IPS-18a (cell line): ENCODE data around the gene NFS1.

ENCODE experiments used
- H3K27ac ChIP-seq: one replicate; pipeline ENCODE4 v1.5.1; 2013; ENCODE audit warnings: low read length
- H3K27me3 ChIP-seq: one replicate; pipeline ENCODE4 v1.6.1; 2013; ENCODE audit warnings: mild to moderate bottlenecking, low read length; ENCODE audit not compliant: control insufficient read depth, insufficient read depth
- H3K36me3 ChIP-seq: one replicate; pipeline ENCODE4 v1.6.1; 2013; ENCODE audit warnings: low read depth, low read length; ENCODE audit not compliant: control insufficient read depth
- H3K4me1 ChIP-seq: one replicate; pipeline ENCODE4 v1.6.1; 2013; ENCODE audit warnings: low read depth, low read length; ENCODE audit not compliant: control insufficient read depth
- H3K4me3 ChIP-seq: one replicate; pipeline ENCODE4 v1.5.1; 2013; ENCODE audit warnings: low read length
- H3K9ac ChIP-seq: one replicate; pipeline ENCODE4 v1.6.1; 2013; ENCODE audit warnings: mild to moderate bottlenecking, low read length, moderate library complexity
- H3K9me3 ChIP-seq: one replicate; pipeline ENCODE4 v1.6.1; 2013; ENCODE audit warnings: low read depth, low read length; ENCODE audit not compliant: control insufficient read depth

NFS1 gene

GRCh38 chr20:35643045-35643444 lies 56.1 kb downstream of the NFS1 start:
- no peaks in the 10 kb centered on the region for H3K4me1 ChIP-seq
- H3K9me3 ChIP-seq, result no peaks in the 10 kb centered on the region
- H3K36me3 ChIP-seq, result no peaks in the 10 kb centered on the region
- no peak overlapping the region for H3K9ac ChIP-seq
- no peak overlapping the region for H3K27ac ChIP-seq
- H3K27me3 ChIP-seq, result no peaks in the 10 kb centered on the region
- no peak overlapping the region for H3K4me3 ChIP-seq

GRCh38 chr20:35641743-35642142 lies 57.4 kb downstream of the NFS1 start:
- H3K4me3 ChIP-seq, result no peak overlapping the region
- H3K4me1 ChIP-seq, result no peaks in the 10 kb centered on the region
- no peaks in the 10 kb centered on the region for H3K27me3 ChIP-seq
- no peak overlapping the region for H3K27ac ChIP-seq
- no peaks in the 10 kb centered on the region for H3K36me3 ChIP-seq
- H3K9ac ChIP-seq, result no peak overlapping the region
- no peaks in the 10 kb centered on the region for H3K9me3 ChIP-seq

- Histone ChIP-seq H3K27ac (no peak overlapping the region), H3K4me1 (no peaks in the 10 kb centered on the region), H3K9me3 (no peaks in the 10 kb centered on the region), H3K4me3 (no peak overlapping the region), H3K9ac (no peak overlapping the region), H3K36me3 (no peaks in the 10 kb centered on the region), H3K27me3 (no peaks in the 10 kb centered on the region)
These were observed 58.4 kb downstream of the NFS1 start for GRCh38 chr20:35640724-35641123.

GRCh38 chr20:35638751-35639150 lies 60.4 kb downstream of the NFS1 start:
- no peaks in the 10 kb centered on the region for H3K36me3 ChIP-seq
- no peak overlapping the region for H3K9ac ChIP-seq
- H3K9me3 ChIP-seq, result no peaks in the 10 kb centered on the region
- no peaks in the 10 kb centered on the region for H3K27me3 ChIP-seq
- no peaks in the 10 kb centered on the region for H3K4me1 ChIP-seq
- H3K4me3 ChIP-seq, result no peak overlapping the region
- H3K27ac ChIP-seq, result no peak overlapping the region

GRCh38 chr20:35637276-35637675 lies 61.9 kb downstream of the NFS1 start:
- Histone ChIP-seq H3K27ac (no peak overlapping the region), H3K9me3 (no peaks in the 10 kb centered on the region), H3K4me3 (no peak overlapping the region), H3K4me1 (no peaks in the 10 kb centered on the region), H3K36me3 (no peaks in the 10 kb centered on the region), H3K27me3 (no peaks in the 10 kb centered on the region), H3K9ac (no peak overlapping the region)

GRCh38 chr20:35636095-35636494 lies 63.1 kb downstream of the NFS1 start:
- H3K27ac ChIP-seq, result no peak overlapping the region
- no peaks in the 10 kb centered on the region for H3K9me3 ChIP-seq
- H3K27me3 ChIP-seq, result no peaks in the 10 kb centered on the region
- peaks cover 5% of the 10 kb centered on the region for H3K36me3 ChIP-seq
- H3K4me1 ChIP-seq, result no peaks in the 10 kb centered on the region
- H3K9ac ChIP-seq, result no peak overlapping the region
- no peak overlapping the region for H3K4me3 ChIP-seq

GRCh38 chr20:35635652-35636051 lies 63.5 kb downstream of the NFS1 start:
- Histone ChIP-seq H3K9ac (no peak overlapping the region), H3K36me3 (peaks cover 10% of the 10 kb centered on the region), H3K4me1 (no peaks in the 10 kb centered on the region), H3K9me3 (no peaks in the 10 kb centered on the region), H3K4me3 (no peak overlapping the region), H3K27ac (no peak overlapping the region), H3K27me3 (no peaks in the 10 kb centered on the region)

- Histone ChIP-seq H3K4me3 (no peak overlapping the region), H3K9ac (no peak overlapping the region), H3K27ac (no peak overlapping the region), H3K4me1 (no peaks in the 10 kb centered on the region), H3K36me3 (peaks cover 26% of the 10 kb centered on the region), H3K9me3 (no peaks in the 10 kb centered on the region), H3K27me3 (no peaks in the 10 kb centered on the region)
These were observed 66.5 kb downstream of the NFS1 start for GRCh38 chr20:35632539-35633115.

- Histone ChIP-seq H3K9me3 (no peaks in the 10 kb centered on the region), H3K4me1 (no peaks in the 10 kb centered on the region), H3K27ac (no peak overlapping the region), H3K9ac (no peak overlapping the region), H3K36me3 (peaks cover 42% of the 10 kb centered on the region), H3K27me3 (no peaks in the 10 kb centered on the region), H3K4me3 (no peak overlapping the region)
These were observed 68.5 kb downstream of the NFS1 start for GRCh38 chr20:35630636-35631035.

GRCh38 chr20:35629427-35630145 lies 69.6 kb downstream of the NFS1 start:
- no peak overlapping the region for H3K27ac ChIP-seq
- H3K4me1 ChIP-seq, result no peaks in the 10 kb centered on the region
- no peaks in the 10 kb centered on the region for H3K27me3 ChIP-seq
- H3K4me3 ChIP-seq, result no peak overlapping the region
- peaks cover 46% of the 10 kb centered on the region for H3K36me3 ChIP-seq
- H3K9me3 ChIP-seq, result no peaks in the 10 kb centered on the region
- no peak overlapping the region for H3K9ac ChIP-seq

GRCh38 chr20:35627121-35627520 lies 72.0 kb downstream of the NFS1 start:
- Histone ChIP-seq H3K9me3 (no peaks in the 10 kb centered on the region), H3K27me3 (no peaks in the 10 kb centered on the region), H3K4me3 (no peak overlapping the region), H3K36me3 (peaks cover 46% of the 10 kb centered on the region), H3K27ac (no peak overlapping the region), H3K4me1 (no peaks in the 10 kb centered on the region), H3K9ac (no peak overlapping the region)

GRCh38 chr20:35626386-35627001 lies 72.7 kb downstream of the NFS1 start:
- H3K4me3 ChIP-seq, result no peak overlapping the region
- H3K27me3 ChIP-seq, result no peaks in the 10 kb centered on the region
- peaks cover 45% of the 10 kb centered on the region for H3K36me3 ChIP-seq
- no peak overlapping the region for H3K9ac ChIP-seq
- H3K9me3 ChIP-seq, result no peaks in the 10 kb centered on the region
- H3K27ac ChIP-seq, result no peak overlapping the region
- no peaks in the 10 kb centered on the region for H3K4me1 ChIP-seq
